ENCODE measurements around the gene ZNF609.

The ZNF609 gene

GRCh38 chr15:64460206-64460723, at the start of gene ZNF609:
TSS of gene ZNF609 (plus strand) at chr15:64460578. CDS start at chr15:64499420, 38,842 bp downstream.
- peak; percentile 64 to 69 for DNase-seq (ENCODE audit: low read depth in 2 of 2)

- DNase-seq (ENCODE audit: low read depth in 2 of 2): no peak
Measured at GRCh38 chr15:64412216-64412615, 48.2 kb upstream of the ZNF609 start.

GRCh38 chr15:64422697-64423096, 37.7 kb upstream of the ZNF609 start:
- no peak for DNase-seq (ENCODE audit: low read depth in 2 of 2)

DNA sequence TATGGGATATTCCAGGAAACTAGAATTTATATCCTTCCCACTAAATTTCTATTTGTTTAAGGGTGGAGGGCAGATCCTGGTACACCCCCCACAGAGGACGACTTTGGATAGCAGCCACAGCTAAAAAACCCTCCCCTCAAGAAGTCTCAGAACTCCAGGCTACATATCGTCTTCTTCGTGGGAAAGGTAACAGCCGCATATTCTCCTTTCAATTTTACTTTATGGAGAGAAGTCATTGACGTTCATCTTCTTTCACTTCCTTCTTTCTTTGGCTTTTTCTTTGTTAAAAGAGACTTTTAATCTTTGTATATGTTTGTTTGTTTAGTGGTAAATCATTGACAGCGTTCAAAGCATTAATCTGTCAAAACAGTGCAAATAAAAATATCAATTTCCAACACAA, 36.4 kb upstream of the ZNF609 start:
- DNase-seq (ENCODE audit: low read depth in 2 of 2): no peak

DNA sequence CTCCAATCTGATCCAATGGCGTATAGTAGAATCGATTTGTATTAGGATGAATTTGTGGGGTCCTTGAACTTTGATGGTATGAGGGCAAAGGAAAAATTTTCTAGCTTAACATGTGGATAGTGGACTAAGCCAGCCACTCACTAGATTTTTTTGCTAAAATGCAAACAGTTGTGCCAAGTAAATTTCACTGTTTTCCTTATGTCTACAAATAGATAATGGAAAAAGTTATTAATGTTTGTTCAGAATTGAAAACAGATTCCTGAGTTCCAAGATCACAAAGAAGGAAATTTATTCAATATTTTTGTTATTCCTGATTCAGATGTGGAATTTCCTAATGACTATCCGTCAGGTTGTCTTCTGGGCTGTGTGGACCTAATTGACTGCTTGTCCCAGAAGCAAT, 35.2 kb upstream of the ZNF609 start:
- DNase-seq (ENCODE audit: low read depth in 2 of 2): no peak

DNA sequence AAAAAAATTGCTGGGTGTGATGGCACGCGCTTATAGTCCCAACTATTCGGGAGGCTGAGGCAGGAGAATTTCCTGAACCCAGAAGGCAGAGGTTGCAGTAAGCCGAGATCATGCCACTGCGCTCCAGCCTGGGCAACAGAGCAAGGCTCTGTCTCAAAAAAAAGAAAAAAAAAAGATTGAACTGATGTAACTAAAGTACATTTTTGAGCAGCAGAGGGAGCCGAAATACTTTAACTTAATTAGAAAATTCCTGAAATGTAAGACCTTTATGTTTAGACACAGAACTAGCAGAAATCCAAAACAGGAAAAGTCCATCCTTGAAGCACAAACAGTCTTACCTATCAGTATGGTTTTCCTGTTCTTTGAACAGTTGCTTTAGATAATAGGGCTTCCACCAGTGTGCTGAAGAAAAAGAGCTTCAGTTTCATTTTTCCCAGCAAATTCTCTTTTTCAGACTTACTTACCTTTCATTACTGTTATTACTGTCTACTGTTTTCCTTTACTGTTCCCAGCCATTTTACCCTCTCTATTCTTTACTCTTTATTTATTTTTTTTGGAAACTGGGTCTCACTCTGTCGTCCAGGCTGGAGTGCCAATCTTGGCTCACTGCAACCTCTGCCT, 33.4 kb upstream of the ZNF609 start:
- DNase-seq (ENCODE audit: low read depth in 2 of 2): no peak

GRCh38 chr15:64429448-64429847, 30.9 kb upstream of the ZNF609 start:
- DNase-seq (ENCODE audit: low read depth in 2 of 2): no peak

- DNase-seq (ENCODE audit: low read depth in 2 of 2): peak in 1 of 2 donors; percentile 3
Measured at GRCh38 chr15:64430000-64430735, 30.2 kb upstream of the ZNF609 start.

DNA sequence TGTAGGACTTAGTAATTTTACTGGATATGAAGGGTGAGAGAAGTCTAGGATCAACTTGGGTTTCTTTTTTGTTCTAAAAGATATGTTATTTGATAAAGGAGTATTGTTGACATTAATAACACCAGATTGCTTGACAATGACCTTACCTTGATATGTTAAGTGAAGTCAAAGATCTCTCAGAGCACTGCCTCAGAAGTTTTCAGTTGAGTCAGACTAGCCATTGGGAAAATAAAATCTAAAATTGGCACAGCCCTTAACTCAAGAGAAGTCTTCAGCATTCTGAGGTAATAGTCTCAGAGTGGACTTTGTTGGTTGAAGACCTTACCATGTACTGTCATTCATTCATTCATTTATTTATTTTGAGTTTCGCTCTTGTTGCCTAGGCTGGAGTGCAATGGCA, 22.4 kb upstream of the ZNF609 start:
- DNase-seq (ENCODE audit: low read depth in 2 of 2): no peak

- no peak for DNase-seq (ENCODE audit: low read depth in 2 of 2)
Measured at GRCh38 chr15:64438653-64439447, 21.5 kb upstream of the ZNF609 start.

- DNase-seq (ENCODE audit: low read depth in 2 of 2): no peak
Measured at GRCh38 chr15:64441852-64442251, 18.5 kb upstream of the ZNF609 start.

GRCh38 chr15:64443016-64443415, 17.4 kb upstream of the ZNF609 start:
- DNase-seq (ENCODE audit: low read depth in 2 of 2): no peak

DNA sequence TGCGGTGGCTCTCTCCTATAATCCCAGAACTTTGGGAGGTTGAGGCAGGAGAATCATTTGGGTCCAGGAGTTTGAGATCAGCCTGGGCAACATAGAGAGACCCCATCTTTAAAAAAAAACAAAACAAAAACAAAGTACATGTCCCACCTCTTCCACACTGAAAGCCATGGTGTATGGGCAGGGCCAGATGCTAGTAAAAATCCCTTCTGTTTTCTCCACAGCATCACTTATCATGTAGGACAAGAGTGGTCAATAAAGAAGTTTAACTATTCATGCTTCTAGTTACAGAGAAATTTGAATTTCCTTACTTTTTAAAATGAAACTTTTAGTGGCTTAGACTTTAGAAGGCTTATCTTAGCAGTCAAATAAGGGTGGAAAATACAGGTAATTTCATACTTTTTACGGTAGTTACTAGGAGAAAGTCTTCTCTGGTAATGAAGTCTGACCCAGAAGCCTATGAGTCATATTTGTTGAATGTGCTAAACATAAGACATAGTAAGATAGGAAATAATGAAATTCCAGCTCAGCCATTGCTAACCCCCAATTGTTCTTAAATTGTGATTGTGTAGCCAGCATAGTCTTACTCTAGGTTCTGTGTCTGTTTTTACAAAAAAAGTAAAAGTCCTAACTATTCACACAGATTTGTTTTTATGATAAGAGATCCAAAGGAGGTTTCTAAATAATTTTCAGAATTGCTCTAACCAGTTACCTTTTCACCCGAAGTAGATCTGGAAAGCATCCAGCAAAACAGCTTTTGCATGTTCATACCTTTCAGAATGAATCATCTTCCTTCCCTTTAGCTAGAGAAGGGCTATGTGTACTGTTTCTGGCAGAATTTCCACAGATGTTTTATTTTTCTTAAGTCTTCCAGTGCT, 16.4 kb upstream of the ZNF609 start:
- DNase-seq (ENCODE audit: low read depth in 2 of 2): no peak

- no peak for DNase-seq (ENCODE audit: low read depth in 2 of 2)
Measured at GRCh38 chr15:64444836-64445235, 15.5 kb upstream of the ZNF609 start.

DNA sequence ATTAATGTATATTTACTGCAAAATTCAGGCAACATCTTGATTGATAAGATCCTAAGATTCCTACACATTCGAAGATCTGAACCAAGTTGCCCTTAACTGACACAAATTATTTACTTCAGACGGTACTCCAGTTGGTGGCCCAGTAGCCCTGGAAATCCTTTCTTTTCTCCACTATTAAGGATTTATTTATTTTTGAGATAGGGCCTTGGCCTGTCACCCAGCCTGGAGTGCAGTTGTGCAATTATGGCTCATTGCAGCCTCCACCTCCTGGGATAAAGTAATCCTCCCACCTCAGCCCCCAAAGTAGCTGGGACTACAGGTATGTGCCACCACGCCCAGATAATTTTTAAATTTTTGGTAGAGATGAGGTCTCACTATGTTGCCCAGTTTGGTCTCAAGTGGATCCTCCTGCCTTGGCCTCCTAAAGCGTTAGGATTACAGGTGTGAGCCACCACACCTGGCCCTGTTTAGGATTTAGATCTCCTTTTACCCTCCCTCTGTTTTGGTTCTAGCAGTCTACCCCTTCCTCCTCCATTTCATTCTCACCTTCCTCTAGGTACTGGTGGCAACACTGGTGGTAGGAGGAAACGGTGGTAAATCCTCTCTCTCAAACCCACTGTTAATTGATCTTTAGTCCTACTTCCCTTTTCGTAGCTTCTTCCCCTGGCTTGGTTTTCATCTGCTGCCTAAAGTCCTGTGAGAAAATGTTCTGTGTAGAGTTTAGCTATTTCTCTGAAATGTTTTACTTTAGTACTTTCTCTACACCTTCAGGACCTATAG, 12.7 kb upstream of the ZNF609 start:
- no peak for DNase-seq (ENCODE audit: low read depth in 2 of 2)

DNA sequence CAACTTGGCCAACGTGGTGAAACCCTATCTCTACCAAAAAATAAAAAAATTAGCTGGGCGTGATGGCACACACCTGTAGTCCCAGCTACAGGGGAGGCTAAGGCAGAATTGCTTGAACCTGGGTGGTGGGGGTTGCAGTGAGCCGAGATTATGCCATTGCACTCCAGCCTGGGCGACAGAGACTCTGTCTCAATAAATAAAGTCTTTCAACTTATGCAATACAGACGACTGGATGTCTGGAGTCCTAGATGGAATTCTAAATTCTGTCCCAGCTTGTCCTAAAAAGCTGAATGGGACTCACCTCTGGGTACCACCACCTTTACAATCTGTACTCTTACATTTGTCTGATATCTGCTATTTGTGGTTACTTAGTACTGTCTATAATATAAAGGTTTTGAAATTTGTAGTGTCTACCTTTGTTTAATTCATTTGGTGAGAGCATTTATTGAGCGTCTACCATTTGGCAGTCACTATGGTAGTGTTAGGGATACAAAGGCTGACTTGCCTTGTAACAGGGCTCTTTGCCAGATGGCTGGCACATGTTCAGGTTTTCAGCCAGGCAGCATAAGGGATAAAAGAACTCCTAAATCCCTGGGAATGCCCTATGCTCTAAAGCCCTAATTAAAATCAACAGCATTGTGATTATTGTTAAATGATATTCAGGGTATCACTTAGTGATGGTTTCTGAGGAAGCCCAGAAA, 7.2 kb upstream of the ZNF609 start:
- DNase-seq (ENCODE audit: low read depth in 2 of 2): no peak

GRCh38 chr15:64453689-64454037, 6.7 kb upstream of the ZNF609 start:
- DNase-seq (ENCODE audit: low read depth in 2 of 2): no peak

- DNase-seq (ENCODE audit: low read depth in 2 of 2): no peak
Measured at GRCh38 chr15:64454282-64454681, 6.1 kb upstream of the ZNF609 start.

GRCh38 chr15:64455961-64456371, 4.4 kb upstream of the ZNF609 start:
- DNase-seq (ENCODE audit: low read depth in 2 of 2): no peak

- no peak for DNase-seq (ENCODE audit: low read depth in 2 of 2)
Measured at GRCh38 chr15:64456634-64457108, 3.7 kb upstream of the ZNF609 start.

All from stimulated activated CD8-positive, alpha-beta memory T cell treated with anti-CD3 and anti-CD28 coated beads, Interleukin-15, amount 100 ng/mL, for 4 hours (primary cell).